ENCODE measurements around the gene SRGAP2B.
"Not testable (repeated sequence)": the region's sequence is repeated elsewhere in the genome, so short reads cannot be mapped to it uniquely, and the experiment has no call there.

The SRGAP2B gene

DNA sequence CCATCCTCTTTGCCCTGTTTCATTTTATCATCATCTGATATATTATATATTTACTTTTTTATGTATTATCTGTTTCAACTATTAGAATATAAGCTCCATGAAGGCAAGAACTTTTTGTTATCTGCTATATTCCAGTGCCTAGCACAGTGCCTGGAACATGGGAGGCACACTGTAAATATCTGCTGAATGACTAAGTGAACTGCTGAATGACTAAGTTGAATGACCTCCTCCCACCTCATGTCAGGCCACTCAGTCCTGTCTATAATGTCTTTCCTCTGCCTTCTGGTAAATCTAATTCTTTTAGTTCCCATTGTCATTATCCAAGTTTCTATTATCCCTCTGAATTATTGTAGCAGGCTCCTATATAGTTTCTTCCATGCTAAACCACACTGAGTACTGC, 156.5 kb downstream of the SRGAP2B start:
- DNase-seq = not testable (repeated sequence)

DNA sequence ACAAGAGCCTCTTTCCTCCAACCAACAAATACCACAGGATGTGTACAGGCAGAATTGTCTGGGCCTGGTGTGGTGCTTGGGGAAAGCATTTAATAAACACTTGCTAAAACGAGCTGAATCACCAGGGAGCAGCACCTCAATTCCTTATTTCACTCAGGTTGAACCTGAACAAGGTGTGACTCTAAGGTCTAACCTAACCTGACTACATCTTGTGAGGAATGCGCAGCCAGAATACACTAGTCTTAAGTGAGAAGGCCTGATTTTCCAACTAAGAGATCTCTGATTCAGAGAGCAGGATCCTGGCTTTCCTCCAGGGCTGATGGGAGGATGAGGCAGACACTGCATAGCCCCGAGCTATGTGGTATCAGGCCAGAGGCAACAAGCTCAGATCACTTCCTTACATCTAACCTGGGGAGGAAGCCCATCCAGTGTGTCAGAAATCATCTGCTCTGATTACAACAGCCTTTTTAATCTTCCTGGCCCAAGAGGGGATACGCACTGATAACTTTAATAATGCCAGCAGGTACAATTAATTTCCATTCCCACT, 158.9 kb downstream of the SRGAP2B start:
- DNase-seq = not testable (repeated sequence)

DNA sequence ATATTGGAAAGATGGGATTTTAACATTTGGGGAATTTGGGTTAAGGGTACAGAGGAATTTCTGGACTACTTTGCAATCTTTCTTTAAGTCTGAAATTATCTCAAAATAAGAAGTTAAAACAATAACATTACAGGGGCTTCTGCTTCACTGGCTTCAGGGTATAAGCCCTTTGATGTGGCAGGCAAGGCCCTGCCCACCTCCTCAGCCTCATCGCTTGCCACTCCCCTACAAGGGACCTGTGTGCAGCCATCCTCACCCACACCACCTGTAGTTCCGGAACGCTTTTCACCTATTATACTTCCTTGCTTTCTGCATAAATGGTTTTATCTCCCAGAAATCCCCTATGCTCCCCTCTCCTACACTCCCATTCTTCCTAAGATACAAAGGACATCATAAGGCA, 159.8 kb downstream of the SRGAP2B start:
- not testable (repeated sequence) for DNase-seq

DNA sequence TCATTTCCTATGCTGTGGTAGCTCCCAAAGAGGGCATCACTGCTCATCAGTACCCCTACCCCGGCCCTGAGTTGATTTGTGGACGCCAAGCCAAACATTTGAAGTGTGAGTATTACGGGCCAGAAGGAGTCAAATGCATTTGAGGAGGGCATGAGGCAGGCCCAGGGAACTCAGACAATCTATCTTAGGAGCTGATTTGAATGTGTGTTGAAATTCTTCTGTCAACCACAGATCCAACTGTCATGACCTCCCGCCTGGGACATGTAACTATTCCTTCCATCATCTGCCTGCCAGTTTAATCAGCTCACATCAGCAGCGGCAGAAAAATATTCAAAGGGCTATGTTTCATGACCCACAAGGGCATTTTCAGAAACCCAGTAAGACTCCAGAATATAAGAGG, 162.1 kb downstream of the SRGAP2B start:
- not testable (repeated sequence) for DNase-seq

DNA sequence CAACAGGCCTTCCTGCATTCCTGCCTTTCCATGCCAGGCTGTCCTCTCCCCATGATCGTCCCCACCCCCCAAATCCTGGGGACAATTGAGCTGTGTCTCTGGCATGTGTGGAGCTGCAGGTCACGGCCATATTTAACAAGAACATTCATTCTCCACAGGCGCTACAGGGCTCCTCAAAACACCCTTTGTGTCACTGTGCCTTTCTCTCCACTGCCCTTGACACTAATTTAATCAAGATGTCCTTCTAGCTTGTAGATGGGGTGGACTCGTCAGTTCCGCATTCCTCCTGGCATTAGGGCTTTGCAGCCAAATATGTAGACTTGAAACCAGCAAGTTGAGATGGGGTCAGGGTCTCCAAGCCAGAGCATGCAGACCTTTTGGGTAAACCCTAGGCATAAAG, 163.0 kb downstream of the SRGAP2B start:
- DNase-seq = not testable (repeated sequence)

DNA sequence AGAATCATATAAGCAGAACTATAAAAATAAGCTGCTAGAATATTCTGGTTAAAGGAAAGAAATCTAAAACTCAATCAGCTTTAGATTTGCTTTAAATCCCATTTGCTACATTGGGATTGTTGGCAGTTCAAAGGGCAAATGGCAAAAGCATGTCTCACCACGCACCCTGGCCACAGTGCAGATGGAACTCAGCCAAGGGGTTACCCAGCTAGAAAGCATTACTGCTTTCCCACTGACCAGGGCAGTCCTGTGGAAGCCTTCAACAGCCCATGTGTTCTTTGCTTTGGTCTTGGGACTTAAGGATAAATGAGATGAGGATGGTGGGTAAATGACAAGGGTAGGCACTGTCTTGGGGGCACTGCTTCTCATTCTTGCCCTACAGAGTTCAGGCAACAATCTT, 163.6 kb downstream of the SRGAP2B start:
- DNase-seq = not testable (repeated sequence)

DNA sequence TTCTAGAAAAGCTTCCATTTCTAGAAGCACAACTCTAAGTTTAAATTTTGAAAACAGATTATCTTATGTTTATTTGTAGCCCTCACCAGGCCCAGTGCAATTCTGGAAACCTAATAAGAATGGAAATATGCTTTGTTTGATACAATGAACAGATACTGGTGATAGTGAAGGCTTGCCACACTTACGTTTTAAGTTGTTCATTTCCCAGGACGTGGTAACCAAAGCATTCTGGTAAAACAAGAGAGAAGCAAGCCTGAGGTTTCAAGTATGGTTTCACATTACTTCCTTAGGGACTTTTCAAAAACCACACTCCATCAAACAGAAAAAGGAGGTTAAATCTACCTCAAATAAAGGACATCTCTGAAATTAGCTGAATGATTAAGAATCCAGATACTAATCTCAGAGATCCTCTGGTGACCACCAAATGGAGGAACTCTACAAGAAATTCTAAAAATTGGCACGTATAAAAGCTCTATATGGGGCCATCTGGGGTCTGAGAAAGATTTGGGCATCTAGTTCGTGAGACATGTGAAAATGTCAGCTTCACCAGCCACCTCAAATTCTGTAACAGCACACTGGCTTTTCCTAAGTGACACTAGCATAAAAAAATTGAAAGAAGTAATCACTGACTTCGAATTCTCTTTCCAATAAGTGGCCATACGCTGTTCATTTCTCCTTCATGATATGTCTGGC, 164.9 kb downstream of the SRGAP2B start:
- not testable (repeated sequence) for DNase-seq

DNA sequence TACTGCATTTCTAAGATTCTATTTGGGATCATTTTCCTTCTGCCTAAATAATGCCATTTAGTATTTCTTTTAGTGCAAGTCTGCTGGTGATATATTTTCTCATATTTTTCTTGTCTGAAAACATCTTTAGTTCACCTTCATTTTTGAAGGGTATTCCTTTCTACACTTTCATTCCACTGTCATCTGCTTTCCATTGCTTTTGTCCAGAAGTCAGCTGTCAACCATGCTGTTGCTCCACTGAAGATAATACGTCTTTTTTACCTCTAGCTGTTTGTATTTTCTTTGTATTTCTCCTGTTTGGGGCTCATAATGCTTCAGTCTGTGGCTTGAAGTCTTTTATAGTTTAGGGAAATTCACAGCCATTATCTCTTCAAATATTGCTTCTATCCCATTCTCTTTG, 167.8 kb downstream of the SRGAP2B start:
- DNase-seq = not testable (repeated sequence)

DNA sequence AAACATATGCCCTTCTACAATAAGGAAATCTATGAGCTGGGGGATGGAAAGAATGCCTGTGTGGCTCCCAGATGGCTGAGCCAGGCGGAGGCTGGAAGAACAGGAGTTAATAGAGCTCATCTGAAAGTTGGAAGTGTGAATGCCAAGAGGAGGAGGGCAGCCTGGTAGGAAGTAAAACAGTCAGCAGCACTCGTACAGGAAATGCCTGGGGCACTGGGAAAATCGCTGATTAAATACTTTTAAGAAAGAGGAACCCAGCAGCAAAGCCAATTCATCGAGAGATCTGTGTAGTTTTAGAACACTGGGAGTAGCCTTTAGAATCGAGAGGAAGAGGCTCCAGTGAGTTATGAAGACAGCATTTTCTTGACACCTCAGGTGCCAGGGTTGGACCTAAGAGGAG, 171.5 kb downstream of the SRGAP2B start:
- not testable (repeated sequence) for DNase-seq

DNA sequence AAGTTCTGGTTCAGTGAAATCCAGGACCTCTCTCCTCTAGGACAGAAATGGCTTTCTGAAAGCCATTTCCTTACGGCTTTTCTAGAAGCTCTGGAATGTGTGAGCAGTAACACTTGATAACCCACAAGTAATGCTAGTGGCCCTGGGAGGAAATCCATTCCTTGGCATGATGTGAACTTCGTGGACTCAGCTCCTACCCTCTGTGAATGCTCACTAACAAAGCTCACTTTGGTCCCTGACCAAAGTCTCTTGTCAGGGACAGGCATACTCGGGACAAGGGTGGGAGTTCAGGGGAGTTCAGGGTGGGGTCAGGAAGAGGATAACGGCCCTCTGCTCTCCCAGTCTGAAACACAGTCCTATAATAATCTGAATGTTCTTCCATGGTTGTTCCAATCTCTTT, 172.3 kb downstream of the SRGAP2B start:
- DNase-seq = not testable (repeated sequence)

DNA sequence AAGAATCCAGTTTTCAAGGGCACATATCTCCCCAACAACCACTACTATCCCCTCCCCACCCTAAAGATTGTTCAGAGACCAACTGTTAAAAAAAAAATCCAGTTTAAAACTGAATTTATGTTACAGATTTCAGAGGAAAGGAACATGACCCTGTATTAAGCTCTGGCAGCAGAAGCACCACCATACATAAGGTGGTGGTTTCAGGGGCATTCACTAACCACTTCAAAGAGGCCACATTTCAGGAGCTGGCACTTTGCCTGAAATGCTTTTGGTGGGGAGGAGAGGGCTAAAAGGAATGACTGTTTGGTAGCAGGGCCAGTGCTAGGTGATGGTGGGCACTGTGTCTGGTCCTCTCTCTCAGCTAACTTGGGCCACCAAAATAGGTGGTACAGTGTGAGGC, 176.0 kb downstream of the SRGAP2B start:
- DNase-seq = not testable (repeated sequence)

DNA sequence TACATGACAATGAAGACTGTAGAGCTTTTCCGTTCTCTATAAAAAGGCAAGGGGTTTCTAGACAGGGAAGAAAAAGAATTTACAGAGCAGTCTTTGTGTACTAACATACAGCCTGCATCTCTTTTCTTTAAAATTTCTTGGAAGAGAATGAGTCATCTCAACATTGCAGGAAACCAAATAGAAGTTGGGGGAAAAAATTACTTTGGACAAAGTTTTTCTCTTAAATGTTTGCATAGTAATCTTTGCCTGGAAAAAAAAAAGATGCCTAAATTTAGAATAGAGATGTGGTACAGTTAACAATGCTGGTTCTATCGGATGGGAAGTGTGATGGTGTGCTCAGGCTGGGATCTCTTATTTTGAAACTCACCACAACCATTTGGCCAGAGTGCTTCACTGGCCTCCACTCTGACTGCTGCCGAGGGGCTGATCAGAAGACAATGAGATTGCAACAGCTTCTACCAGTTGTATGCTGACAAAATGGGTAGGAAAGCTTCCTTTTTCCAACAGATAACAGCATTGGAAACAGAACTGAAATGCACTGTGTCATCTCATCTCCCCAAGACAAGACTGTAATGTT, 177.0 kb downstream of the SRGAP2B start:
- not testable (repeated sequence) for DNase-seq

DNA sequence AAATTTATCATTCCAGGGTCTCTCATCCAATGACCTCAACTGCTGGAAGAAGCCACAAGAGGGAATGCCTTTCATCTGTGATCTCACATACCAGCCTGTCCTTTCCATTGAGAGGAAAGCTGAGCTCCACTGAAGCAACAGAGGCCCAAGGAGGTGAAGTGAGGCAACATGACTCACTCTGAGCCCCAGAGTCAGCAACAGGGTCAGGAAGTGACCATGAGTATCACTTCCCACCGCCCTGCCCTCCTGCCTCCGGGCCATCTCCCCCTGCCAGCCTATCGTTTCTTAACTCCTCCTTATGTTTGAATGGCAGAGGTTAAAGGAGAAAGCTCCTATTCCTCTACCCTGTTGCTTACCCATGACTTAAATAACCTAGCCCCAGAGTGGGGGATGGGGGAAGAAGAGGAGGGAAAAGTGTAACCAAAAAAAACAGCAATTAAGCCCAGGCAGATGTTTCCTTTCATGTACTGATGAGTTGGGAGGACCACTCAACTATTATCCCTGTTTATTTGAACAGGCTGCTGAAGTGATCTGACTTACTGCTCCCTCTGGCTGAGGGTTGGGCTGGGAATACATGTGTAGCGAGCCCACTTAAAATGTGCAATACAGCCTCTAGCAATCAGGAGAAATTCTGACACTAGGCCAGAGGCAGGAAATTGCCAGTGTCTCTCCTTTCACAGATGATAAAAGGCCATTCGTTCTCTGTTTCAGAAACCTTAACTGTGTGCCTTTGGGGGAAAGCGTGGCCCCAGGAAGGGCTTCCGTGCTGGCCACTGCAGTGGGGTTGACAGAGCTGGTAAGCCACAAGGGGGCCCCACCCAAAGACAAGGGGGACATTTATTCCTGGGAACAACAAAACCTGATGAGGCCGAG, 177.7 kb downstream of the SRGAP2B start:
- DNase-seq = not testable (repeated sequence)

DNA sequence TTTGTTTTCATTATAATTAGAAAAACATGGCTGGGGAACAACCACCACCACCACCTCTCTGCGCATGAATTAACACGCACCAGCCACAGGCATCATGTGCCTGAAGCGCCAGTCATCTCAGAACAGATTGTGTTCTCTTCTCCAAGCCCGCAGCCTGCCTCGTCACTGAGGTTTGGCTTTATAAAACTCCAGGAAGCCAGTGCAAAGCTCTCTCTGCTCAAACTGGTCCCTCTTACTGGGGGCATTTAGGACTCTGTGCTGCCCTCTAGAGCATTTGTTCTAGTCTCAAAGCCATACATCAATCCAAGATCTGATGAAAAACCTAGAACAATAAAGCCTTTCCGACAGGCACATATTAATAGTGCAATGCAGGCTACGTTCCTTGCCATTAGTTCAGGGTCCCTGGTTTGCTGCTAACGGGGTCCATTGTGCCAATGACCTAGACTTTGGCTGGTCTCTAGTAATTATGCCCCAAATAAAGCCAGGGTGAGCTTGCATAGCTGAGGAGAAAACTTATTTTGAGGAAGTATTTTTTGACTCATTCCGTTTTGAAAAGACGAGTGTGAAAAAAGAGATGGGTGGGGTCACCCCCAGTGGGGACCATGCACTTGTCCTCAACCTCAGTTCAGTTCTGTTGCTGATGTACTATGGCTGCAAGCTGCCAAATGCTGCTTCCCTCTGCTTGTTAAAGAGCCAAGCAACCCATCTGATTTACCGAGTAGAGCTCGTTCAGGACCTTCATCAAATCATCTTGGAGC, 181.0 kb downstream of the SRGAP2B start:
- DNase-seq = not testable (repeated sequence)

DNA sequence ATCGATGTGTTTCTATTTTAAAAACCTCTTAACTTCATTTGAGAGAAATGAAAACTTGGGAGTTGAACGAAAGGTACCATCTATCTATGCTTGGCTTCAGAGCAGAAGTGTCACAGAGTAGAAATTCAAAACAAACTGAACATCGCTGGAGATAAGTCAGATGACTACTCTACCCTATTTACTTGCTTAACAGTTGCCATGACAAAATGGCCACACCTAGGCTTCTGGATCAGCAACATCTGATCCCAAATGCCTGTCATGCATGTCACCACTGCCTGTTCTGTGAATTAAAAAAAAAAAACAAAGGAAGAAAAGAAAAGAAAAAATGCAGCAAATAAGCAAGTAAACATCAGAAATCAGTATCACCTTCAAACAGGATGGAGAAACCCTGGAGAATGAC, 181.7 kb downstream of the SRGAP2B start:
- not testable (repeated sequence) for DNase-seq

DNA sequence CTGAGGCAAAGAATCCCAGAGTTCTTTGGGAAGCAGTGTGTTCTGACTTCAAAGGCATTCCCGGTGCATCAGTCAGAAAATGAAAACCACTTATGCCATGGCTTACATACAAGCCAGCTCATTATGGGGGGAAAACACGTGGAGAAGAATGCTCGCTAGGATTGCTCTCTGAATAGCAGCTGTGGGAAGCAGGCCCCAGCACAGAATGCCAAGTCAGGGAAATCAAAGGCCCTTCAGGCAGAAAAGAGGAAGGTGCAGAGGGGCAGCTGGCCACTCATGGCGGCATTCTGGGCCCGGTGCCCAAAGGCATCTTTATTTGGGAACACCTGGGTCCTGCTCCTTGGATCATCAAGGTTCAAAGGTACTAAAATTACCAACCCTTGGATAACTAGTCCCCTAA, 184.4 kb downstream of the SRGAP2B start:
- DNase-seq = not testable (repeated sequence)

DNA sequence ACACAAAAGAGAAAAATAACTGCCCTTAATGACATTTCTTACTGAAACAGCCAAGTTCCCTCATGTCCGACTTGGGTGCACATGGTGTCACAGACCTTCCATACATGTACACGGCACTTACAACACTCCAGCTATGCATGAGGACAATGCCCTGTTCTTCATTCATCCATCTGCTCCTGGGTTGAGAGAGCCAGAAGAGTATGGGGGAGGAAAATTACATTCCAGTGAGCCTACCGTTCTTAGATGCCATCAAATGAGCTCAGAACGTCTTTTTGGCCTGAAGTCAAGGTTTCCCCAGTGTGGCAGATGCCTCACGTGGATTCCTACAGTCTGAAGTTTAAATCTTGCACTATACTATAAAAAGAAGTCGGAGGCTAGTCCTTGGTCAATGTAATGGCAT, 194.3 kb downstream of the SRGAP2B start:
- not testable (repeated sequence) for DNase-seq

DNA sequence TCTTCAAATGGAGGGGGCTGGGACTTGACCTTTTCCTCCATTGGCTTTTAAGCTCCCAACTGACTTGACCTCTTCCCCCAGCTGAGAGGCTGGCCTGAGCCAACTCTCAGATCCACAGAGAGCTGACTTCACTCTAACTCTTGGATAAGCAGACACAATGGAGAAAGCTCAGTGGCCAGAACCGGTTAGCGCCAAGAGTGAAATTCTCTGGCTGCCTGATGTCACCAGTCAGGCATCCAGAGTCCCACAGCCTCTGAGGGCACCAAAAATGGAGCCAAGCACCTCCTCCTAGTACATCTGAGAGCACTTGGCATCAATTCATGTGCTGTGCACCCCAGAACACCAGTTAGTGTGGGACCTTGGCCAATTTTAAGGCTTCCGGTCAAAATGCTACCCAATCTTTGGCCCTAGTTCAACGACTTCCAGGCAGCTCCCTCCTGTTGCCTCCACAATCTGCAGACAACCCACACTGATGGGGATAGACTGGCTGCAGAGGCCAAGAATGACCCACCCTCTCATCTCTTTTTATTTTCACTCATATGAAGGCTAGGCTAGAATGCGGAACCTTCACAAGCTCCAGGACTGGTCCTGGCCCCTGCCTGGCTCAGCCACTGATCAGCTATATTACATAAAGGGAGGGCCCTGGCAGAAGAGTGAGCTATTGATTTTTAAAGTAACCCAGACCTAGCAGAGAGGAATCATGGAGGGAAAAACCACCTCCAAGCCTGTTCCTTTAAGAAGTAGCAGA, 200.5 kb downstream of the SRGAP2B start:
- not testable (repeated sequence) for DNase-seq

DNA sequence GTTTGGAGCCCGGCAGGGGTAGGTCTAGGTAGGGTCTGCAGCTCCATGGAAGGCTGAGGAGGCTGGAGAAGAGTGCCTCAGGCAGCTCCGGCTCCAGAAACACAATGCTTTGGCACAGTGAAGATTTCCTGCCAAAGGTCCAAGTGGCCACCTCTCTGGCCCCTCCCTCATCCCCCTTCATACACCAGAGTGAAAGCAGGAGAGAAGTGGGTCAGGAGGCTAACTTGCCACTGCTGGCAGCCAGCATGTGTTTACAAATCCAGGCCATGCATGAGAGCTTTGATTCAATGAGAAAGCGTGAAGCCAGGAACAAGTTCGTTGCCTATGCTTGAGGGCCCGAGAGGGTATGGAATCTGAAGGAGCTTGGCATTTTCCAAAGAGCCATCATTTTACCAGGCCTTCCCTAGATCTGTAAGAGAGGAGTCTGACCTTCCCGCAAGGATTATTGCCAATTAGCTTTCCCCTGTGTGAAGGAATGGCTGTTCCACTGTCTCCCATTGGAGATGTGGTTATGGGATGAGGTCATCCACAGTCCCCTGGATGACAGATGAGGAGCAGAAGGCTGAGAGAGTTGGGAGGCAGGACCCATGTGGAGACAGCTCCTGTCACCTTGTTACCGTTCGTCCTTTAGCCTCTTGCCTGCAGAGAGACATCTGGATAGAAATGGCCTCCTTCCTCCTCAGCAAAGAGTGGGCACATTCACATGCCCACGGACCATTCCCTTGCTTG, 201.3 kb downstream of the SRGAP2B start:
- DNase-seq = not testable (repeated sequence)

DNA sequence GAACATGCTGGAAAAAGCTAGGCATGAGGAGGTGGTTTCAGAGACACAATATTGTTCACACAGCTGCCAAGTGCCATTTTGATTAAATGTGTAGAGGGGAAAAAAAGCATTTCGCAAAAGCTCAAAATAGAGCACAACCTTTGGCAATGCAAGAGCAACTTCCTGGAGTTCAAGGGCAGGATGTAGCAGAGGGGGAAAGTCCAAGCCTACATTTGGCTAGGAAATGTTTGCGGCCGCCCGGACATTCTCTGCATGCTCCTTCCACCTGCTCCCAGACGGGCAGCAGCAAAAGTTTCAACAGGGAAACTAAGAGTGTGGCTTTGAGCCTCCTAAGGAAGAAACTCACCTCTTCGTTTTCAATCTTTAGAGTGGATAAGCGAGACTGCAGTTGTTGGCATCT, 202.1 kb downstream of the SRGAP2B start:
- not testable (repeated sequence) for DNase-seq
